ENCODE measurements around the gene TCEANC2. TPM values are rescaled to one million over a fixed set of nuclear protein-coding genes. Genes with fewer than 3 reads are reported as not detected.
A peak's percentile ranks its signal among the peaks of the same experiment; 100 is the strongest.

TCEANC2 gene
- total RNA-seq, 1 experiment from 2014 or later, result 5.3 TPM

GRCh38 chr1:54125386-54126070 is 72.1 kb downstream of the TCEANC2 start:
- no peak overlapping the region for H2BK5ac ChIP-seq (ENCODE audit: insufficient read length, low read length)
- H2BK15ac ChIP-seq (ENCODE audit: low read depth, low read length), result no peak overlapping the region
- no peaks in the 10 kb centered on the region for H3K79me2 ChIP-seq (ENCODE audit: insufficient read depth, low read length)
- peak; percentile 54 for DNase-seq
- no peak overlapping the region for H3T11ph ChIP-seq (ENCODE audit: low read length)
- no peak overlapping the region for H2AK5ac ChIP-seq (ENCODE audit: insufficient read length, low read length)
- H2BK12ac ChIP-seq (ENCODE audit: insufficient read length, low read depth, low read length), result no peak overlapping the region
- H3K27me3 Mint-ChIP-seq (ENCODE audit: low read depth), result peaks cover 27% of the 10 kb centered on the region
- no peak overlapping the region for H4K8ac ChIP-seq (replicated peaks; ENCODE audit: insufficient read length, low read depth, low read length)
- H3K4me2 ChIP-seq (ENCODE audit: insufficient read depth, insufficient read length, low read length), result no peak overlapping the region
- H4K20me1 ChIP-seq (ENCODE audit: control insufficient read depth, insufficient read depth, insufficient read length), result no peaks in the 10 kb centered on the region
- no peak overlapping the region for H3K23ac ChIP-seq (ENCODE audit: insufficient read length, low read depth, low read length)
- H3K27me3 ChIP-seq (ENCODE audit: insufficient read depth, low read length), result no peaks in the 10 kb centered on the region; the same call in 1 of the 2 replicates
- WGBS (ENCODE audit: extremely low coverage, insufficient read length, low lambda C conversion rate), result no CpG with 5 or more reads among the region's 8 CpGs
- no peaks in the 10 kb centered on the region for H3K79me1 ChIP-seq (ENCODE audit: insufficient read depth, low read depth, low read length, poor library complexity, severe bottlenecking)
- H3K9me3 Mint-ChIP-seq, result no peaks in the 10 kb centered on the region; a peak in 1 of 5 replicates
- no peaks in the 10 kb centered on the region for H3K36me3 Mint-ChIP-seq (ENCODE audit: insufficient read depth in 1 of 3, low read depth in 3 of 3)
- no peak overlapping the region for H3K4me3 Mint-ChIP-seq
- H3K9ac ChIP-seq (ENCODE audit: extremely low read depth, insufficient read length, low read length), result no peak overlapping the region
- no peaks in the 10 kb centered on the region for H3K9me3 ChIP-seq (ENCODE audit: control insufficient read depth, low read depth, low read length)
- H4K5ac ChIP-seq (ENCODE audit: insufficient read length, low read depth, low read length), result no peak overlapping the region
- peaks cover 20 to 22% of the 10 kb centered on the region in 2 experiments for H3K4me1 Mint-ChIP-seq
- H3K4me1 ChIP-seq (ENCODE audit: insufficient read depth, low read length), result no peaks in the 10 kb centered on the region
- no peak overlapping the region for H3K27ac ChIP-seq (ENCODE audit: insufficient read length, low read depth, low read length)
- H3K4ac ChIP-seq (ENCODE audit: low read depth, low read length), result no peak overlapping the region
- no peak overlapping the region for H2BK20ac ChIP-seq (ENCODE audit: low read depth, low read length, poor library complexity, severe bottlenecking)
- H2BK120ac ChIP-seq (ENCODE audit: low read depth, low read length, poor library complexity, severe bottlenecking), result no peak overlapping the region
- H3K56ac ChIP-seq (ENCODE audit: insufficient read length, low read depth, low read length), result no peak overlapping the region
- no peak overlapping the region for H3K14ac ChIP-seq (ENCODE audit: insufficient read depth, low read length)
- no peak overlapping the region for H3K18ac ChIP-seq (ENCODE audit: insufficient read length, low read depth, low read length)
- H3K27ac Mint-ChIP-seq, result no peak overlapping the region
- no peaks in the 10 kb centered on the region for H3K23me2 ChIP-seq (ENCODE audit: insufficient read length, low read depth, low read length, poor library complexity, severe bottlenecking)
- H4K91ac ChIP-seq (ENCODE audit: insufficient read length, low read depth, low read length), result no peak overlapping the region
- no peak overlapping the region for H2AFZ ChIP-seq (ENCODE audit: low read length)
- TF ChIP-seq CTCF (conservative IDR thresholded peaks at IDR 0.05), result peak; percentile 54
